Motor neuron (in vitro differentiated cells): ENCODE data around the gene MYL5. TPM values are rescaled to one million over a fixed set of nuclear protein-coding genes. Genes with fewer than 3 reads are reported as not detected.

Source experiments
- ATAC-seq, 8 experiments: fragments of 200-7000 bp; cut with Tn5 transposase; replicated peaks in 6 of 8; 2 replicates each; pipeline ENCODE4 v1.8.0; 2021; ENCODE audit warnings: mild to moderate bottlenecking in 8 of 8, moderate library complexity in 8 of 8
- H3K27ac ChIP-seq, 2 donors: fragments of 250-450 bp; sonication (Bioruptor Pico); 2 replicates each; pipeline ENCODE4 v1.9.0; 2021; ENCODE audit warnings: antibody characterized with exemption in 2 of 2, mild to moderate bottlenecking in 2 of 2, moderate library complexity in 1 of 2
- H3K4me1 ChIP-seq, 2 donors: fragments of 250-450 bp; sonication (Bioruptor Pico); replicated peaks in 1 of 2; 2 replicates each; pipeline ENCODE4 v1.6.1; 2021; ENCODE audit warnings: antibody characterized with exemption in 2 of 2, mild to moderate bottlenecking in 2 of 2, moderate library complexity in 1 of 2
- H3K4me3 ChIP-seq, 5 donors: fragments of 250-450 bp; sonication (Bioruptor Pico); 2 replicates each; pipeline ENCODE4 v1.9.0; 2021; ENCODE audit warnings: antibody characterized with exemption in 5 of 5, mild to moderate bottlenecking in 5 of 5, moderate library complexity in 4 of 5
- WGBS, 10 experiments: fragments of 450-650 bp; shearing (Covaris generic); methylation state at CpG; one replicate each; pipeline ENCODE4 v1.0.0; 2022; 5-methylcytosine and 5-hydroxymethylcytosine counted together
- in situ Hi-C, 9 experiments: fragments of 400-800 bp; cut with MboI; loops; one replicate each; pipeline ENCODE4 v1.15.0; 2021; ENCODE audit warnings: low sequenced_read_pairs in 9 of 9, low pct_unique_long_range_greater_than_20kb in 2 of 9; ENCODE audit not compliant: unreplicated experiment in 9 of 9
- total RNA-seq, 8 experiments: library from RNA; unstranded; fragments of 300-600 nt; gene quantifications; 2 replicates each; pipeline versions ENCODE4 v1.2.3 to v1.2.4, GENCODE V29; 2022

The MYL5 gene
- total RNA-seq, 8 experiments from 2014 or later: 6.7 to 41.2 (median 16.8) TPM

DNA sequence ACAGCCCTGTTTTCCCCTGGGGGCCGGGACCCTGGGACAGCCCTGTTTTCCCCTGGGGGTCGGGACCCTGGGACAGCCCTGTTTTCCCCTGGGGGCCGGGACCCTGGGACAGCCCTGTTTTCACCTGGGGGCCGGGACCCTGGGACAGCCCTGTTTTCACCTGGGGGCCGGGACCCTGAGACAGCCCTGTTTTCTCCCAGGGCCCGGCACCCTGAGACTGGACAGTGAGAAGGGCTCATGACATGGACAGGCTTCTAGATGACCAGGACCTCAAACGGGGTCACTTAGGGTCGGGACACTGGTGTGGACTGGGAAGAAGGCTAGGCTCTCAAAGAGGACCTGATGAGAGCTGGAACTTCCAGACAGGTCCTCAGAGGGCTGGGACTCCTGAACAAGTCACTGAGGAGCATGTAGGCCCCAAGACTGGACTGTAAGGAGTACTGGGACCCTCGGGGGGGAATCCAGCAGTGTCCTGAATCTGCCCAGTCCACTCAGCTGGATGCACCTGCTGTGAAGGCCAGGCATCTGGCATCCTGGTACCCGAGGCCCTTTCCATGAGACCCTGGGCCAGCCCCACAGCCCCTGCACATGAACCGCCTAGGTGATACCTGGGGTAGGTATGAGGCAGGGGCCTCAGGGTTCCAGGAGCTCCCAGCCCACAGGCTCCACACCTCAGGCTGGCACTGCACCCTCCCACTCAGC is 33.7 kb downstream of the MYL5 start:
- Histone ChIP-seq H3K4me3 (no peak overlapping the region), H3K27ac (no peak overlapping the region), H3K4me1 (peaks cover 12 to 14% of the 10 kb centered on the region in 2 donors)
- in situ Hi-C loops: no loop called here
- no peak for ATAC-seq
- 53 to 83% methylated on average over 2 to 3 of the region's 11 CpGs; no CpG with 5 or more reads in 8 of the 10 experiments for WGBS, 10 experiments

DNA sequence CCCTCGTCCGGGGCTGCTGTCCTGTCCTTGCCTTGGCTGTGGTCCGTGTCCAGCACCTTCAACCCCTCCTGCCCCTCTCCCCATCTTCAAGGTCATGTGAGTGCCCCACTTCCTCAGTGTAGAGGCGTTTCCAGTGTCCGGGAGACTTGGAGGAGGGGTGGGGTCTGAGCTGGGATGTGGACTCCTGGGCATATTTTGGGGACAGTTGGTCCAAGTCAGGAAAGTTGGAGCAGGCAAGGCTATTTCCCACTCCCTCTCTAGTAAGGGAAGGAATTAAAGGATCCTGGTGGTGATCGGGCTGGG is 34.2 kb downstream of the MYL5 start:
- no peak overlapping the region for H3K4me3 ChIP-seq
- in situ Hi-C loops: no loop called here
- 80 to 100% (median 100%) methylated on average over 1 to 4 of the region's 6 CpGs; no CpG with 5 or more reads in 5 of the 10 experiments for WGBS, 10 experiments
- H3K4me1 ChIP-seq: peaks cover 12 to 14% of the 10 kb centered on the region in 2 donors
- no peak for ATAC-seq
- H3K27ac ChIP-seq: no peak overlapping the region

DNA sequence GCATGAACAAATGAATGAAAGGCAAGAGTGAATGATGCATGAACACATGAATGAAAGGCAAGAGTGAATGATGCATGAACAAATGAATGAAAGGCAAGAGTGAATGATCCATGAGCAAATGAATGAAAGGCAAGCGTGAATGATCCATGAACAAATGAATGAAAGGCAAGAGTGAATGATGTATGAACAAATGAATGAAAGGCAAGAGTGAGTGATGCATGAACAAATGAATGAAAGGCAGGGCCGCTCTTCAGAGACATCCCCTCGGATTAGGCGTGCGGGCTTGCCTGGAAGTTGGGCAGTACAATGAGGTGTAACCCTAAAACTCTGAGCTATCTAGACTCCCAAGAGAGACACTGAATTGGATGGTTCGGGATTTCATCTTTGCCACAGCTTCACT is 35.0 kb downstream of the MYL5 start:
- in situ Hi-C loops: no loop called here
- Histone ChIP-seq H3K27ac (no peak overlapping the region), H3K4me3 (no peak overlapping the region), H3K4me1 (peaks cover 12 to 14% of the 10 kb centered on the region in 2 donors)
- no peak for ATAC-seq
- WGBS, 10 experiments: 80 to 100% (median 93%) methylated on average over 3 to 6 of the region's 6 CpGs; no CpG with 5 or more reads in 1 of the 10 experiments

DNA sequence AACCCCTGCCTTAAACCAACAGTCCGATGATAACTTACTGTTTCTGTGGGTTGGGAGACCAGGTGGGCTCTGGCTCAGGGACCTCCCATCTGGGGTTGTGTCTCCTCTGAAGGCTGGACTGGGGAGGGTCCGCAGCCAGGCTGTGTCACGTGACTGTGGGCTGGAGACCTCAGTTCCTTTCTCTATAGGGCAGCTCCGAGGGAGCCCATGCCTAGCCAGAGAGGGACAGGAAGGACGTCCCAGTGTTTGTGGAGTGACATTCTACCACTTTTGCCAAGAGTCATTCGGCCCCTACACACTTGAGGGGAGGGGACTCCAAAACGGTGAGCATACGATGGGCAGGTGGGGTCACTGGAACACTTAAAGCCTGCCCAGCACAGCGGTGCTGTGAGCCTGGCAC is 35.8 kb downstream of the MYL5 start:
- H3K4me3 ChIP-seq: no peak overlapping the region
- peaks cover 12 to 14% of the 10 kb centered on the region in 2 donors for H3K4me1 ChIP-seq
- H3K27ac ChIP-seq: no peak overlapping the region
- ATAC-seq: no peak
- 45 to 100% (median 68%) methylated on average over 1 to 4 of the region's 9 CpGs; no CpG with 5 or more reads in 5 of the 10 experiments for WGBS, 10 experiments
- in situ Hi-C loops: no loop called here

DNA sequence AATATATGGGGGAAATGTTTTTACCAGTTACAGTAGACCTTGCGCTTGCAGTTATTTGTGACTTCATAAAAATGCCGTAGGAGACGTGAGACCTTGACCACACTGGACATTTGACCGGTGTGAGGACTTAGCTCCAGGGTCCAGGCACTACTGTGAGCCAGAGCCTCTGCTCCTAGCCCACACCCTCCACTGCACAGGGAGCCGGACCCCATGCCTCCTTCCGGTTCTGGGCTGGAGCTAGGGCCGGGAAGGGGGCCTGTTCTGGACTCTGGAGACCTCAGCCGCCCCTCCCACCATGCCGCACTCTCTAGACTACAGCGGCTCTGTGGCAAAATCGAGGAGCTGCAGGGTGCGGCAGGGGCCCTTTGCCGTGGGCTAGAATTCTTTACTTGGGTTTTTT is 36.6 kb downstream of the MYL5 start:
- WGBS, 10 experiments: 80 to 100% (median 96%) methylated on average over 1 to 10 of the region's 13 CpGs; no CpG with 5 or more reads in 2 of the 10 experiments
- ATAC-seq: no peak
- no peak overlapping the region for H3K4me3 ChIP-seq
- H3K27ac ChIP-seq: no peak overlapping the region
- peaks cover 12 to 14% of the 10 kb centered on the region in 2 donors for H3K4me1 ChIP-seq
- in situ Hi-C loops: no loop called here

DNA sequence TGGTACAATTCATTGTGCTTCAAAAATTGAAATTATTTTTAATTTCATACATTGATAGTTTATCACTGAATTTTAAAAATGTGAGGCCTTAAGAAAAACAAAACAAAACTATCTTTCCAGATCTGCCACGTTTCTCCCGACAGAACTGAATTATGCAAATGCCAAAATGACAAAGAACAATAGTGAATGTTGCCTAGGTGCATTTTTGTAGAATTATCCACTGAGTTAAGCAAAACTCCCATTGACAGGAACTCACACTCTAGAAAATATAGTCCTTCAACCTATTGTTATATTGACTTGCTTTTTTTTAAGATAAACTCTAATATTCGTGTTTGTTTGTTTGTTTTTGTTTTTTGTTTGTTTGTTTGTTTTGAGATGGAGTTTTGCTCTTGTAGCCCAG is 37.8 kb downstream of the MYL5 start:
- no peak overlapping the region for H3K4me3 ChIP-seq
- 24 to 100% (median 82%) methylated on average over 2 to 3 of the region's 3 CpGs for WGBS, 10 experiments
- no peak for ATAC-seq
- in situ Hi-C loops: no loop called here
- peaks cover 10 to 11% of the 10 kb centered on the region in 2 donors for H3K4me1 ChIP-seq
- no peak overlapping the region for H3K27ac ChIP-seq

DNA sequence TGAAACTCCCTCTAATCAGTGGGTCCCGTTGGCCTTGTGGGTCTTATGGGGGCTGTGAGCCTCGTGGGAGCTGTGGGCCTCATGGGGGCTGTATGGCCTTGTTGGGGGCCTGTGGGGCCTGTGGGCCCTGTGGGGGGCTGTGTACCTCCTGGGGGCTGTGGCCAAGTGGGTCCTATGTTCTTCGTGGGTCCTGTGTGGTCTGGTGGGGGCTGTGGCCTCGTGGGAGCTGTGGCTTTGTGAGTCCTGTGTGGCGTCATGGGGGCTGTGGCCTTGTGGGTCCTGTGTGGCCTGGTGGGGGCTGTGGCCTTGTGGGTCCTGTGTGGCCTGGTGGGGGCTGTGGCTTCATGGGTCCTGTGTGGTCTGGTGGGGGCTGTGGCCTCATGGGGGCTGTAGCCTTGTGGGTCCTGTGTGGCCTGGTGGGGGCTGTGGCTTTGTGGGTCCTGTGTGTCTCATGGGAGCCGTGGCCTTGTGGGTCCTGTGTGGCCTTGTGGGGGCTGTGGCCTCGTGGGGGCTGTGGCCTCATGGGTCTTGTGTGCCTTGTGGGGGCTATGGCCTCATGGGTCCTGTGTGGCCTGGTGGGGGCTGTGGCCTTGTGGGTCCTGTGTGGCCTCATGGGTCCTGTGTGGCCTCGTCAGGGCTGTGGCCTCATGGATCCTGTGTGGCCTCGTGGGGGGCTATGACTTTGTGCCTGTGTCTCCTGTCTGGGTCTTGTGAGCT is 38.7 kb downstream of the MYL5 start:
- Histone ChIP-seq H3K27ac (no peak overlapping the region), H3K4me1 (peaks cover 6 to 7% of the 10 kb centered on the region in 2 donors), H3K4me3 (no peak overlapping the region)
- 71 to 100% (median 80%) methylated on average over 1 to 2 of the region's 9 CpGs; no CpG with 5 or more reads in 7 of the 10 experiments for WGBS, 10 experiments
- ATAC-seq: no peak
- in situ Hi-C loops: no loop called here

DNA sequence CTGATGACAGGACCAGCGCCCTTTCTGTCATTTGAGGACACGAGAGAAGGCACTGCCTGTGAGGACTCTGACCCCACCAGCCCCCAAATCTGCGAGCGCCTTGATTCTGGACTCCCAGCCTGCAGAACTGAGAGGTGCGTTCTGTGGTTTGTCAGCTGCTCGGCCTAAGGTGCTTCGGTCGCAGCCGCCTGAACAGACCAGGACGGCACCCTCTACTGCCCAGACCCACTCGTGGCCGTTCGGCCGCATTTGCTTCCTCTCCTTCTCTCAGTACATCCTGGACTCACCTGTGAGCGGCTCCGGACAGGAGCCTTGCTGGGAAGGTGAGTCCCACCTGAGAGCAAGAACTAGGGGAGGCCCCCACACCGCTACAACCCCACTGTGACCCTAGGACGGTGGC is 39.7 kb downstream of the MYL5 start:
- Histone ChIP-seq H3K27ac (no peak overlapping the region), H3K4me3 (no peak overlapping the region), H3K4me1 (no peaks in the 10 kb centered on the region)
- ATAC-seq: no peak
- WGBS, 10 experiments: 80 to 100% (median 93%) methylated on average over 3 of the region's 18 CpGs; no CpG with 5 or more reads in 7 of the 10 experiments
- in situ Hi-C loops: no loop called here

DNA sequence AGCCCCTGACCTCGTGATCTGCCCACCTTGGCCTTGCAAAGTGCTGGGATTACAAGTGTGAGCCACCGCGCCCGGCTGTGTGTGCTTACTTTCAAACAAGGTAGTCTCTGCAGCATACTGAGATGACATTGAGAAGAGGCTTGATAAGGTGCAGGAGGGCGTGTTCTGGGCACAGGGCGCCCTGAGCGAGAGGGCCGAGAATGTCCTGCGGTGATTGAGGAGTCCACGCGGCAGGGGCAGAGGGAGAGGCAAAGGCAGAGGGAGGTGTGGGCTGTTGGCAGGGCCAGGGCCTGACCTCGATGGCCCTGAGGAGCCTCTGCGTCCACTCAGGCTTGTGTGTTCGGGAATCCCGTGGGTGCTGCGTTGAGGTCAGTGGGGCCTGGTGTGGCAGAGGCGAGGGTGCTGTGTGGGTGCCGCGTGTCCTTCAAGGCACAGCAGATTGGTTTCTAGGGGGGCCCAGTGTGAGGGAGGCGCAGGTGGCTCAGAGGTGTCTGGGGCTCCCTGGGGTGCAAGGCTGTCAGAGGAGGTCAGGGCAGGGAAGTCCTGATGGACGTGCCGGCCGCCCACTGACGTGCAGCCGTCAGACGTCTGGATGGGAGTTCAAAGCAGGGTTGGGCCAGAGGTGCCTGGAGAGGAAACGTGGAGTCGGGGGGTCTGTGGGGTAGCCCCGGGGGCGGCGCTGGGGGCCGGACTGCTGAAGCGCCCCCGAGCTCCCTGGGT is 43.4 kb downstream of the MYL5 start:
- WGBS, 10 experiments: 83 to 100% (median 93%) methylated on average over 3 to 10 of the region's 34 CpGs; no CpG with 5 or more reads in 7 of the 10 experiments
- Histone ChIP-seq H3K27ac (no peak overlapping the region), H3K4me1 (no peaks in the 10 kb centered on the region), H3K4me3 (no peak overlapping the region)
- in situ Hi-C loops: no loop called here
- peak in 3 of 8 experiments; percentile 16 to 25 (median 22) for ATAC-seq

DNA sequence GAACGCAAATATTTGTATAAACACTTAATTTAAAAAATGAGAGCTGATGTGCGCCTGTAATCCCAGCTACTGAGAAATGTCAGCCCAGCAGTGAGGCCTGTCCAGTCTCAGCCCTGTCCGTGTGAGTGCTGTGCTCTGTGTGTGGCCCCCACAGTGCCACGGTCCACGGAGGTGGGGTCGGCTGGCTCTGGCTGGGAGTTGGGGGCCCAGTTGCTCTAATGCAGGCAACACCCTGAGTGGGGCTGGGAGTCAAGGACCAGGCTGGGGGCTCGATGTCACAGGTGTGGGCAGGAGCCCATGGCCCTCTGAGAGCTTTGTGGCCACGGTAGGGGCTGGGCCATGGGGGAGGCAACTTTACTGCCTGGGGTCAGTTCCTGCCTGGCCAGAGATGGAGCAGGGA is 44.1 kb downstream of the MYL5 start:
- Histone ChIP-seq H3K4me1 (no peaks in the 10 kb centered on the region), H3K4me3 (no peak overlapping the region), H3K27ac (no peak overlapping the region)
- ATAC-seq: peak in 1 of 8 experiments; percentile 16
- WGBS, 10 experiments: 0 to 100% (median 90%) methylated on average over 1 of the region's 8 CpGs; no CpG with 5 or more reads in 6 of the 10 experiments
- in situ Hi-C loops: no loop called here

DNA sequence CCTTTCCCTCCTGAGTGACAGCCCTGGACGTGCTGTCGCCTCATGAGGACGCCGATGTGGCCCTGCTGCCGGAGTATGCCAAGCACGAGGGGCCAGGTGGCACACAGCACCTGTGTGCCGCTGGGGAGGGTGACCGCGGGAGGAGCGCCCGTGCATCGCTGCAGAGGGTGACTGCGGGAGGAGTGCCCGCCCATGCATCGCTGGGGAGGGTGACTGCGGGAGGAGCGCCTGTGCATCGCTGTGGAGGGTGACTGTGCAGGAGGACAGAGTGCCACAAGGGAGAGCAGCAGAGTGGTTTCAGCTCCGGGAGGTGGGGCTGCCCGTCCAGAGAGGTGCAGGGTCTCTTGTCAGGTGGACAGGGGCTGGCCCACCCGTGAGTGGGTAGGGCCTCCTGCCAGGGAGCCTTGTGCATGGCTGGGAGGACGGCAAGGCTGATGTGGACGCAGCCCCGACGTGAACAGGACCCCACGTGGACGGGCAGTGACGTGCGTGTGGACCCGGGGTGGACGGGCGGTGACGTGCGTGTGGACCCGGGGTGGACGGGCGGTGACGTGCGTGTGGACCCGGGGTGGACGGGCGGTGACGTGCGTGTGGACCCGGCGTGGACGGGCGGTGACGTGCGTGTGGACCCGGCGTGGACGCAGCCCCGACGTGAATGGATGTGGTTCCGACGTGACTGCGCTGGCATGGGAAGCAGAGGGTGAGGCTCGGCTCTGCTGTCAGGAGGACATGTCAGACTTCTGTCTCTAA is 45.9 kb downstream of the MYL5 start:
- ATAC-seq: peak in 3 of 8 experiments; percentile 11 to 16 (median 13)
- 80 to 100% (median 95%) methylated on average over 1 to 12 of the region's 59 CpGs; no CpG with 5 or more reads in 5 of the 10 experiments for WGBS, 10 experiments
- in situ Hi-C loops: no loop called here
- Histone ChIP-seq H3K4me1 (no peaks in the 10 kb centered on the region), H3K4me3 (no peak overlapping the region), H3K27ac (no peak overlapping the region)

DNA sequence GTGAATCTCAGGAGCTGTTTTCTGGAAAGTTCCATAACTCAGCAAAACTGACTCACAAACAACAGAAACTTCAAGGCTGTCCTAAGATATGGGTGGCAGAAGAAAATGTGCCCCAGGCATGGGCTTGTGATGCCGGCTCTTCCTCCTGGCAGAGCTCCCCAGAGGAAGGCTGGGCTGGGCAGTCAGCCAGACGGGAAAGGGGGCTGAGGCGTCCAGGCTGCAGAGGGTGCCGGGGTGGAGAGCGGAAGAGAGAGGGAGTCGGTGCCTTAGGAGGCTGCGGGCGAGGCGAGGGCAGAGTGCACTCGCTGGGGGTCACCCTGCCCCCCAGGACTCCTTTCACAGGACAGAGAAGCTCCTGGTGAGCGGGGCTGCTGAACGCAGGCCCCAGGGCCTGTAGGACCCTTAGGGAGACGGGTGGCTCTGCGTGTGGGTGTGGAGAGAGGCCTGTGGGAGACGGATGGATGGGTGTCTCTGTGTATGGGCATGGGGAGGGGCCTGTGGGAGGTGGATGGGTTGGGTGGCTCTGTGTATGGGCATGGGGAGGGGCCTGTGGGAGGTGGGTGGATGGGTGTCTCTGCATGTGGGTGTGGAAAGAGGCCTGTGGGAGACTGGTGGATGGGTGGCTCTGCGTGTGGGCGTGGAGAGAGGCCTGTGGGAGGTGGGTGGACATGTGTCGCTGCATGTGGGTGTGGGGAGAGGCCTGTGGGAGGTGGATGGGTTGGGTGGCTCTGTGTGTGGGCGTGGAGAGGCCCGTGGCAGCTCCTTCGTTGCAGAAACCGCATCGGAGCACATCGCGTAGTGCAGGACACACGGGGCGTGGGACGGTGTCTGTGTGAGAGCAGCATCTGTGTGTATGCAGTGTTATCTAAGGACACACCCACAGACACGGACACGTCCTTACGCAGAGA is 47.2 kb downstream of the MYL5 start:
- WGBS, 10 experiments: 70 to 100% (median 86%) methylated on average over 1 to 4 of the region's 31 CpGs; no CpG with 5 or more reads in 4 of the 10 experiments
- in situ Hi-C loops: no loop called here
- peaks cover 4 to 7% of the 10 kb centered on the region in 2 donors for H3K4me1 ChIP-seq
- H3K27ac ChIP-seq: no peak overlapping the region
- no peak overlapping the region for H3K4me3 ChIP-seq
- peak in 6 of 8 experiments; percentile 6 to 81 (median 43) for ATAC-seq
